ENCODE results near the gene PLIN5. TPM values are rescaled to one million over a fixed set of nuclear protein-coding genes. Genes with fewer than 3 reads are reported as not detected.

The PLIN5 gene
- total RNA-seq, 4 donors from 2014 or later: 12.0 to 26.7 (median 19.1) TPM

- H3K4me3 ChIP-seq: no peak overlapping the region
- H3K27ac ChIP-seq: no peak overlapping the region
- WGBS, 2 donors: 78 to 84% methylated on average over 9 to 13 of the region's 24 CpGs
- no peak for DNase-seq (ENCODE audit: low spot score in 2 of 2)
- peaks cover 0 to 36% of the 10 kb centered on the region in 2 donors for H3K27me3 ChIP-seq
- no peaks in the 10 kb centered on the region for H3K9me3 ChIP-seq
- TF ChIP-seq POLR2A (IDR thresholded peaks at IDR 0.05) (no peak), EP300 (IDR thresholded peaks at IDR 0.05) (no peak), CTCF (IDR thresholded peaks at IDR 0.05) (no peak)
- no peaks in the 10 kb centered on the region for H3K36me3 ChIP-seq
- H3K4me1 ChIP-seq: peaks cover 0 to 14% (median 0%) of the 10 kb centered on the region in 4 donors
Measured at GRCh38 chr19:4517451-4518057, 17.5 kb downstream of the PLIN5 start.

GRCh38 chr19:4516939-4517300, 18.1 kb downstream of the PLIN5 start:
- no peak overlapping the region for H3K4me3 ChIP-seq
- no peaks in the 10 kb centered on the region for H3K9me3 ChIP-seq
- 35 to 59% methylated on average over 4 to 5 of the region's 8 CpGs for WGBS, 2 donors
- H3K27ac ChIP-seq: no peak overlapping the region
- peaks cover 0 to 36% of the 10 kb centered on the region in 2 donors for H3K27me3 ChIP-seq
- H3K4me1 ChIP-seq: peaks cover 0 to 14% (median 0%) of the 10 kb centered on the region in 4 donors
- TF ChIP-seq POLR2A (IDR thresholded peaks at IDR 0.05) (no peak), CTCF (IDR thresholded peaks at IDR 0.05) (no peak)
- no peak for DNase-seq (ENCODE audit: low spot score in 2 of 2)
- no peaks in the 10 kb centered on the region for H3K36me3 ChIP-seq

GRCh38 chr19:4516199-4516938, 18.7 kb downstream of the PLIN5 start:
- Histone ChIP-seq H3K27me3 (peaks cover 0 to 36% of the 10 kb centered on the region in 2 donors), H3K4me1 (peaks cover 0 to 14% (median 0%) of the 10 kb centered on the region in 4 donors), H3K36me3 (no peaks in the 10 kb centered on the region), H3K4me3 (no peak overlapping the region), H3K9me3 (no peaks in the 10 kb centered on the region), H3K27ac (no peak overlapping the region)
- TF ChIP-seq CTCF (IDR thresholded peaks at IDR 0.05): no peak
- TF ChIP-seq POLR2A (IDR thresholded peaks at IDR 0.05): no peak
- TF ChIP-seq EP300 (IDR thresholded peaks at IDR 0.05): no peak
- 63 to 67% methylated on average over 9 to 14 of the region's 14 CpGs for WGBS, 2 donors
- DNase-seq (ENCODE audit: low spot score in 2 of 2): no peak

GRCh38 chr19:4515732-4516131, 19.3 kb downstream of the PLIN5 start:
- Histone ChIP-seq H3K36me3 (no peaks in the 10 kb centered on the region), H3K9me3 (no peaks in the 10 kb centered on the region), H3K27me3 (peaks cover 0 to 33% of the 10 kb centered on the region in 2 donors), H3K4me1 (peaks cover 0 to 14% (median 0%) of the 10 kb centered on the region in 4 donors), H3K27ac (no peak overlapping the region), H3K4me3 (no peak overlapping the region)
- 90 to 92% methylated on average over 5 of the region's 5 CpGs for WGBS, 2 donors
- no peak for DNase-seq (ENCODE audit: low spot score in 2 of 2)
- TF ChIP-seq POLR2A (IDR thresholded peaks at IDR 0.05) (no peak), EP300 (IDR thresholded peaks at IDR 0.05) (no peak), CTCF (IDR thresholded peaks at IDR 0.05) (no peak)

- Histone ChIP-seq H3K27me3 (peaks cover 0 to 20% of the 10 kb centered on the region in 2 donors), H3K36me3 (no peaks in the 10 kb centered on the region), H3K4me1 (peaks cover 0 to 2% (median 0%) of the 10 kb centered on the region in 4 donors), H3K4me3 (no peak overlapping the region), H3K27ac (no peak overlapping the region), H3K9me3 (no peaks in the 10 kb centered on the region)
- TF ChIP-seq CTCF (IDR thresholded peaks at IDR 0.05) (no peak), EP300 (IDR thresholded peaks at IDR 0.05) (no peak), POLR2A (IDR thresholded peaks at IDR 0.05) (no peak)
- DNase-seq (ENCODE audit: low spot score in 2 of 2): no peak
- WGBS, 2 donors: 88% methylated on average over 10 to 15 of the region's 17 CpGs
Measured at GRCh38 chr19:4513248-4513647, 21.8 kb downstream of the PLIN5 start.

Measured in tibial nerve (tissue), 4 donors.